GM19452 (cell line): ENCODE data around the gene RARB.

Experiments
- ATAC-seq: cut with Tn5 transposase; IDR thresholded peaks from one replicate; pipeline ENCODE4 v1.9.1; 2021; ENCODE audit not compliant: unreplicated experiment

The RARB gene

DNA sequence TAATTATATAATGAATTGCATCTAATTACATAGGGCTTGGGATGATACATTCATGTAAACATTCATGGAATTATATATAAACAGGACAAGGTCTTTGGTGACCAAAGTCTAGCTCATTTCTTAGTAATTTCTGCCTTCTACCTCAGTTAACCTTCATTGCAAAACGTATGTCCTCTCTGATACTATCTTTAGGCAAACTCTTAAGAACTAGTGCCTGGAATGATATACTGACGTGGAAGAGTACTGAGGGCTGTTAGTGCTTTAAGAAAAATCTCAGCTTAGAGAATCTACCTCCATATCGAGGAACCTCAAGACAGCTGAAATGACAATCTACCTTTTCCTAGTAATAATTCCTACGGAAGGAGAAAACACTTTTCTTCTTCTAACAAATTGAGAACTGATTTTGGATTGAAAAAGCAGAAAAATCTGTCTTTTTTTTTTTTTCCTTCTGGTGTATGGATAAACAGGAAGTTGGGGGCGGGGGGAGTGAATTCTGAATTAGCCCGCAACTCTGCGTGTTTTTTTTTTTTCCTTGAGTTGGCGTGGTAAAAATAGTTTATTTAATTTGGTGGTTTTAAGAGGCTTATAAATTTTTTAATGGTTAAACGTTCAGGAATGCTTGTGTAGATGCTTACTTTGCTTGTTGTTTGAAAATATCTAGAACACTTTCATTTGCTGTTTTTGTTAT lies 43.2 kb downstream of the RARB start:
- ATAC-seq = no peak

DNA sequence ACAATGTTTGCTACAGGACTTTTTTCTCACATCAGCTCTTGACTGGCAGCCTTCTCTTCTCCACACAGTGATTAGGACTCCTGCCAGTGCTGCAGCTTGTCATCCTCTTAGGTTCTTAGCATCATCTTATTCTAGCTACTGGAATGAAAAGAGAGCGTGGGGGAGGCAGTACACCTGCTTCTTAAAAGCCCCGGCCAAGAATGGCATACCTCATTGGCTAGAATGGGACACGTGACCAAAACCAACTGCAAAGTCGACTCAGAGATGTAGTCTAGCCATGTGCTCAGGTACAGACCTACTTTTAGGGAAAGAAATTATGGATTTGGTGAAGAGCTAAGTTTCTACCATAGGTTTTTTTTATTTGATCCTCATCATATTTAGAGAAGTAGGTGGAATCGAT lies 44.1 kb downstream of the RARB start:
- no peak for ATAC-seq

DNA sequence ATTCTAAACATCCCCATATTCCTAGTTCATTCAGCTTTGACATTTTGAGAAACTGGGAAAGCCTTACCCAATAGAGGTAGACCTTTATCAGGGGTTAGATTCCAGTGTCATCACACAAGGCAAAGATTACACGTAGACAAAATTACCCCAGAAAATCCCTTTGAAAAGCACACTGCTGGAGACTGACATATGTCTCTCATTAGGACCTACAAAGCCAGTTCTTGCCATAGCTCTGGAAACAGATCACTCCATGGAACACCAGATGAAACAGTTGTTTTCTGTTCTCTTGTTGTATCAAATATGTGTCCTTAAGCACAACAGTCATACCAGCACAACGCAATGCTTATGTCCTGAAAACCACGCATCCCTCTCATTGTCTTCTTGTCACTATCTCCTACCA lies 44.7 kb downstream of the RARB start:
- no peak for ATAC-seq

DNA sequence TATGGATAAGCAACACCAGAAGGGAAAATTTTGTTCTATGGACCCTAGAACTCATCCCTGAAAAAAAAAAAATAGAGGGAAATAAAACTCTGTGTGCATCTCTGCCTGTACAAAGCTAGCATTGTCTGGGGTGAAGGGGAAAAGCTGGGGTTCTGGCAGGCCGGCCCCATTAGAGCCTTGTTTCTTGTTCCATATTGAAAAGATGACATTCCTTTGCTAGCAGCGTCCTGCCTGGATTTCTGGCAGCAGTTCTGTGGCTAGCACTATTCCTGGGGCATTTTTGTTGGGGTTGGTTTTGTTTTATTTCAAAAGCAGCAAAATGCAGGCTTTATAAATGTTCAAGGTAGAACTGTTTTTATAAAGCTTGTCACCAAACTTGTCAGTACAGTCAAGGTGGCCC lies 45.2 kb downstream of the RARB start:
- no peak for ATAC-seq

DNA sequence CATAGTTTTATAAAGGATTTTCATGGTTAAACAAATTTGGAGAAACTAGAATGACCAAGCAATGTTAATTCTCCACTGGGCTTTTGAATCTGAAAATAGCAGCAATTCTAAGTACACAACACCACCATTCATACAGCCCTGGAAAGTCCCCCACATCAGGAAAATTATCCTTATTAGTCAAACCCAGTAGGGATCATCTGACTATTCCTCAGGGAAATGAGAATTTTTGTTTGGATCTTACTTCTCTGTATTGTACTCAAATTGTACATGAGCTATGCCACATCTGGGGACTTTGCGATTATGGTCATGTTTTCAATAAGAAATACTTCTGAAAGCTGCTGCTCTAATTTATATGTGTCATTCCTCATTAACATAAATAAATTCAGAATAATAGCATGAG lies 46.0 kb downstream of the RARB start:
- ATAC-seq = no peak

DNA sequence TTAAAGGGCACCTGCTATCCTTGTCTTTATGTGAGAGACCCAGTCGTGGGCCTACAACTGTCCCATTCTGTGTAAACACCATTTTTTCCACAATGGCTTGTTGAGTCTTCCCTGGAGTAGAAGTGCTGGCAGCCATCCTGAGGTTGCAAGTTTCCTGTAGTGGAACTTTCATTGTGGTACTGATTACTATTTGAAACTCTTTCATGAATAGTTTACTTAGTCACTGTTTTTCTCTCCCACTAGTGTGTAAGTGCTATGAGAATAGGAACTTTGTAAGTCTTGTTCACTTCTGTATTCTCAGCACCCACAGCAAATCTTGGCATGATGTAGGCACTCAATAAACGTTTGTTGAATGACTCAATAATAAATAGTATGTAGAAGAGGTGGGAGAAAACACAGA lies 48.6 kb downstream of the RARB start:
- no peak for ATAC-seq

DNA sequence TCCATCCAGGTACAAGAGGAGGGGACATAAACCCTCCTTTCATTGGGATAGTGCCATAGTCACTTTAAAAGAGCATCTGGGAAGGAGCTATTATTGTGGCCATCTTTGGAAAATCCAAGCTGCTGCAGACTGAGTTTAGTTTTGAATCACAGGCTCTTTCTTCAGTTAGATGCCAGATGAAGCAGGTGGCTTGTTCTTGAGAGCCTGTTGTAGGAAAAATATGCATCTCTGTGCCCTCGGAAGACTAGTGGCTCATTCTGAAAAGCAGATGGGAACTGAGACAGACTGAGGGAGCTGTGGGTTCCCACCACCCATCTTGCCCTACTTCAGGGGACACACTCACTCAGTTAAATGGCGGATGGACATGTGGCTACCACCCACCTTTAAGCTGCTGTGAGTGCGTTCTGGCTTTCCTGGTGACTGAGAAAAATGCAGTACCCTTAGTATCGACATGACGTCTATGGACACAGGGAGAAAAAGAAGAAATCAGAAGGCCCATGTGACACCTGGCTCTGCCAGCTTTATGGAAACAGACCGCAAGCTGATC lies 50.2 kb downstream of the RARB start:
- no peak for ATAC-seq

DNA sequence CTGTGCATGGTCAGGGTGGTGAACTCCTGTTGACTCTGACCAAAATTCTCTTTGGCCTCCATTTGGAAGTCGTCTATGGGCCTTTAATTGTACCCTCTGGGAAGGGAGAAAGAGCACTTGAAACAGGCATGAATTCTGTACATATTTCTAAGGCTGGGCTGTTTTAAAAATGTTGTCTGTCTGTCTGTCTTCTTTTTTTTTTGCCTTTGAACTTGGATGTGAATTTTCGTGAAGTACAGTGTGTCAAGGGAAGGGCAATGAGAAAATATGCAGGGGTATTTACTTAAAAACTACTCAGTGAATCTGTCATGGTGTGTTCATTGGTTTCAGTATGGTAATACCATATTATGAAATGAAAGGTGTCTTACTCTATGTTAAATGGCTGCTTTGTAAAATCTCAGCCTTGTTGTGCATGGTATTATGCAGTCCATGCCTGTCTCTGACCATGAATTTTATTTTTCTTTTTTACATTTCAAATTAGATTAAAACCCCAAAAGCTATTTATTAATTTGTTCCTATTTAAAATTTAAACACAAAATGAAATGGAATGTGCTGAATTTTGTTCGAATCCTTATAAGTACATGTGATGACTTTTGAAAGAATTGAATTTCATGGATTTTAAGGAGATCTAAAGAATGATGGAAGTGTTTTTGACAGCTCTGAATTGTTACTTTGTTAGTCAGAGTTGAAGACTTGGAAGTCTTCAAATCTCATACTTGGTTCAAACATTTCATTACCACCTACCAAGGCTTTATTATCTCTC lies 51.1 kb downstream of the RARB start:
- ATAC-seq = no peak

DNA sequence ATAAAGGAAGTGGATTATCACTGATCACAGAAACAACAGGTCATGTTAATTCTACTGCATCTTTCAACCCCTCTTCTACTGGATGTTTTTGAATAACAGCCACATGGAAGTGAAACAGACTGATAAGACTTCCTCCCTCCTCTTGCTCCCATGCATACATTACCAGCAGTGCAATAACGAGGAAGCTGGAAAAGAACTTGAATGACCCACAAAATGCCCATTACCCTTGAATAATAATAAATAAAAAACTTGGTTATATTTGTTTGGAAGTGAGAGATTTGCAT lies 51.6 kb downstream of the RARB start:
- ATAC-seq = no peak

DNA sequence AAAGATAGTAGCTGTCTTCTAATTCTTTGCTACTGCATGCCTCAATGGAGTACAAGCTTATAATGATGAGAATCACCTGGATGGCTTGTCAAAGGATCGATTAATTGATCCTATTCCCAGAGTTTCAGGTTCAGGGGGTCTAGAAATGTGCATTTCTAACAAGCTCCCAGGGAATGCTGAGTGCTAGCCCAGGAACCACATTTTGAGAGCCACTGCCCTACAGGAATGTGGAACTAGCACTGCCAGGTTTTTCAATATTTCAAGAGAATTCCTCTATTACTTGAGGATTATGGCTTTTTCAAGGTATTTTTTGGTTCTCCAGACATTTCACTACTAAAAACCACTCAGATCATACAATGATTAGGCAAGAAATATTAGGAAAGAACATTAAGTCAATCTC lies 52.7 kb downstream of the RARB start:
- ATAC-seq = no peak

DNA sequence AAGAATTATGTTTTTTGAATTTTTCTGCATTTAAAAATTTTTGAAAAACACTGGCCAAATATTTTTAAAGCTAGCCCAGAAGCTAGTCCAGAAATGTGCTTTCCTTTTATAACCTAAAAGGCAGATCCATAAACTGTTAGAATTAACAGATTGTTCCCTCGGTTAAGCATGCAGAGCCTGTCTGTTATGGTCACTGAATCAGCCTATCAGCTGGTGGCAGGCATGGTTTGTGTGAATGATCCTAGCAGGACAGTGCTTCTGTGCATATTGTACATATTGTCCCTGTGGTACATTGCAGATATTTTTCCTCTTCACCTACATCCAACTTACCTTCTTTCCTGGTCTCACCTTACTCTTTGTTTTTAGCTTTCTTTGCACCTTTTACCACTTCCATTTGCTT lies 53.3 kb downstream of the RARB start:
- no peak for ATAC-seq

DNA sequence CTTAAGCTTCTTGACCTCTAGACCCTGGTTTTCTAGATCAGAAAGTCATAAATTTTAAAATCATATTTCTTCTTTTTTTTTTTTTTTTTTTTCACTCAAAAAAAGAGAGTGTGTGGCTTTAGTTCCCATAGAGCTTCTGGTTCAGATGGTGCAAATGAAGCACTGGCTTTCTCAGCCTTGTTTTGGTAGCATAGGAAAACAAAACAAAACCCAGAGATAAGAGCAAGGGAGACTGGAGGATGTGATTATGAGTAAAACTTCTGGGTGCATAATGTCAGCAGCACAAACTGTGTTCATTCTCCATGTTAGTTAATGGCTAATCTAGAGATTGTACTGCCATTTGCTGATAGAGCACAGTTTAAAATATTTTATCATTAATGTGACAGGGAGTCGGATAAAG lies 55.4 kb downstream of the RARB start:
- no peak for ATAC-seq

DNA sequence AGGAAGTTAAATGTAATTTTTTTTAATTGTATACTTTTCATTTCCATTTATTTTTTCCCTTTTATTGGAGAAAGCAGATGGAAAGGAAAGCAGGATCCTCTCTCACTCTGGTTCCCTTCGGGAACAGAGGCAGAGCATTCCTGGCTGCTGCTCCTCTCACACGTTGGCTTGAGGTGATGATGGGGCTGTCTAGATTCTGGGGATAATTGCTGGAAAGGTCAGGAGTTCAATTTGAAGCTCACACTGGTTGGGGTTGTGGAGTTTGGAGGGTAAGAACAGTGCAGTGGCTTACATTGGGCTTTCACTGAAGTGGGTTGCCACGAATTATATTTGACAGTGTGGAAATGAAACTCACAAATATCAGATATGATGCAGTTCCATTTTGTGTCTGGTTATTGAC lies 57.6 kb downstream of the RARB start:
- no peak for ATAC-seq

DNA sequence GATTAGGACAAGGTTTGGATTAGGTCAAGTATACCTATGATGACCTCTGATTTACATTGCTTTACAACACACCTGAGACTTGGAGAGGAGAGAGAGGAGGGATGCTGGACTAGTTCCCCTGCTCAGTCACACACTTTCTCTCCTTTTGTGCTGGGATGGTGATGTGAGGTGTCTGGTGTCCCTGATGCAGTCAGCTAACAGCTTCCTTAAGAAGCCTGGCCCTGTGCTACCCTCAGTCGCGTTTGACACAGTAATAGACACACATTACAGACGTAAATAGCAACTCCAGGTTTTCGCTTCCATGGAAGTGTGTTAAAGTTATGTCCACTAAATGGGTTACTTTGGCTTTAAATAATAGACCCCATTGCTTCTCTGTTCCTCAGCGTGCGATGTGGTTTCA lies 58.9 kb downstream of the RARB start:
- ATAC-seq = no peak

DNA sequence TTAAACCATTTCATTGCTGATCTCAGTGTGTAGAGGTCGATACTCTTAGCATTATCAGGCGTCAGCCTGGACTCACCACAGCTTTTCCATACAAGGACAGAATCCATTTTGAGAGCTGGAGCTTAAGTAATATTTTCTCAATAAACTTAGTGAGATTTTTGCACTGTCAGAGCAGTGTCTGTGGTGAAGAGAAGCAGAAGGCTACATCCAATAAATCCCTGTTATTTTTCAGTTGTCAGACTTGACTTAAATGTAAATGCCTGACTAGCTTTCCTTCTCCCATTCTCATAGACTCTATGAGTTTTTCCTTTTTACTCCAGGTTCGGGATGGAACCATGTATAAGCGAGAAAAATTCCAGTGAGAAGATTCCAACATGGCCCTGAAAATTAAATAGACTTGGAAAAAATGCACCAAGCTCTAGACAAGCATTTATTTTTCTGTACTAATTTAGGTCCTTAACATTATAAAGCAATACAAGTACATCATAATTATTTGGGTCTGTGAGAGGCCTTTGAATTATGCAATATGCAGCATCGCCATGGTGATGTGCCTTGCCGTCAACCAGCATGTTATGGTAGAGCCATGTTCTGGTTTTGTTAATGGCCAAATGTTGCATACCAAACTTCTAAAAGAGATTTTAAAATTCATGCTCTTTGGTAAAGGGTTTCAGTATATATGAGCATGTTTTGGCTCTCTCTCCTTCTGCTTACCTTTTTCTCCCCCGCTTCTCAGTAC lies 62.0 kb downstream of the RARB start:
- ATAC-seq = no peak

DNA sequence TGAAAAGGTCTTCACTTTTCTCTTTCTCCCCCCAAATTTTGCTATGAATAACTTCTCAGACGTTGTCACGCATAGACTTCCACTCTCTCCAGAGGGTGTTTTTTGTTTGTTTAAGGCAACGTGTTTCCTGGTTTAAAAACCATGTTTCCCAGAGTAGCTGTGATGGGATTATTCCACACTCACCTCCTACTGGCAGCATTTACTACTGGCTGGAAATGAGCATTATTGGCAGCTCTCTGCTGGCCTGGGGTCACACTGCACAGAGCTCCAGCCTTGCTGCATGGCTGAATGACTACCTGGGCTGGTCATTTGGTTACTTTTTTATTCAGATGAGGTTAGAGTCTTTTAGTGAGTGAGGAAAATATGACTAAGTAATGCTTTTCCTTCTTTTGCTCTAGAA lies 65.2 kb downstream of the RARB start:
- ATAC-seq = no peak

DNA sequence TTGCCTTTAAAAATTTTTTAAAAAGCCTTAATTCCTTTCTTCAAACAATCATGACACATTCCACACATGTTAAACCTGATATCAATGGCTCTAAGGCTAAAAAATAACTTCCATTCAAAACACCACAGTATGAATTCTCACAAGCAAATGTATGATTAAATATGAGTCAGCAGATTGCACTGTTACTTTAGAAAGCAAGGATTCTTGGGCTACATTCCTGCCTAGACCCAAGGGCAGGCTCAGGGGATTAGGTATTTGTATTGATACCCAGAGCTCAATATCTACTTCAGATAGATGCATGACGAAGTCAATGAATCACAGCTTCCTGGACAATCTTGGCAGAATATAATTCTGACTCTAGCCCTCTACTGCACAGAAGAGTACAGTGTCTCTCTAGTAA lies 65.7 kb downstream of the RARB start:
- no peak for ATAC-seq

DNA sequence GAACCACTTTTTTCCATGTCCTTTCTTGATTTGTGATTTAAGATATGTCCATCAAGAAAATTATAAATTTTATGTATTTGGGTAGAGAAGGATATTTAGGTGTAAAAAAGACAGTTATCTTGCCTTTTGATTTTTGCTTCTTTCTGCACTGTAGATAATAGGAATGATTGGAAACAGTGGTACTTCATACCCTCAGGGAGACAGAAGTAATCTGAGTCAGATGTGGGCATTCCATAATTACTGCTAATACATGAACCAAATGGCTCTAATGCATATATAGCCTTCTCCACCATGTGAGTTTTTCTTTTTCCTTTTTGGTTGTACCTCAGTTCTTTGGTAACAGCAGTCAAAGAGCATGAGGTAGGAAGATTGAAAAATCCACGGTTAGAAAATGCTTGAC lies 67.2 kb downstream of the RARB start:
- ATAC-seq = no peak

DNA sequence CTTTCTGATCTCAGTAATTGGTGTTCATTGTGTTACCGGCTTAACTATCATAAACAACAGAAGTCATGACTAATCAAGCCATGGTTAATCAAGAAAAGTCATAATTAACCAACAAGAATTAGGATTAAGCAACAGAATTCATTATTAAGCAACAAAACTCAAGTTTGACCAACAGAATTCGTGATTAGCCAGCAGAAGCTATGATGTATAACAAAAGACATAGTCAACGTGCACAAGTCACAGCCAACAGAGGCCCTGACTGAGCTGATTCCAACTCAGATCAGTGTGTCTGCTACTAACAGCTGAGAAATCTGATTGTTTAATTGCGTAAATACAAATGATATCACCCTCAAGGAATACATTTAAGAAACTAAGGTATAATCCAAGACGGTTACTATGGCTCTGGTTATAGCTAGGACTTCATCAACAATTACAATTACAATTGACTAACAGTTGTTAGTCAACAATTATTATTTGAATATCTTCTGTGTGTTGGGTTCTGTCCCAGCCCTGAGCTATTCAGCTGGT lies 67.7 kb downstream of the RARB start:
- ATAC-seq = no peak

DNA sequence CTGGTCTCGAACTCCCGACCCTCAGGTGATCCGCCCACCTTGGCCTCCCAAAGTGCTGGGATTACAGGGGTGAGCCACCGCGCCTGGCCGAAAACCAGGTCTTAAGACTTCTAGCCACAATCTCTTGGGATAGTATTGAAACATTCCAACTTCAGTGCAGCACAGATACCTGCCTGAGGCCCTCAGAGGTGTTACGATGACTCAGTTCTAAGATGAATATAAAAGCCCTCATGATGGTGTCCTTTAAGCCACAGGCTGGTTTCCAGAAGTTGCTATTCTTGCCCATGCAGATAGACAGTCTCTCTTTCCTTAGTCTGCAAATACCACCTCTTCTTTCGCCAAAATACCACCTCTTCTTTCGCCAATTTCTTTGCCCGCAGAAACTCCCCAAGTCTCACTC lies 69.0 kb downstream of the RARB start:
- no peak for ATAC-seq

DNA sequence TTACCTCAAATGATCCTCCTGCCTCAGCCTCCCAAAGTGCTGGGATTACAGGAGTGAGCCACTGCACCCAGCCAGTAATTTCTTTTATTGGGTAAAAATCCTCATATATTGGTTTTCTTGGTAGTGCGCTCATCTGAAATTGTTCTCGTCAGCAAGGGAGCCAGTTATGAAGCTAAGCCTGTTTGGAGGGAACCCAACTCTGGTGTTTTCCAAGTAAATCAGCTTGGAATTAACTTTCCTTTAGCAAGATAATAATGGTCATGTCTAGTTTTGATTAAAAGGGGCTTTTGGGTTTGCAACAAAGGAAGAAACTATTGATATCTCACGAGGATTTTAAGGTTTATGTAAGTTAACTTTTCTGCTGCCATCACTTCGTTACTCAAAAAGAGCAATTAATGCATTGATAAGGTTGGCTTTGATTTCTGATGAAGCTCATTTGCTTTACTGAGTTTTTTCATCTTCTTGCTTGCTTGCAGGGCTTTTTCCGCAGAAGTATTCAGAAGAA lies 72.7 kb downstream of the RARB start:
- ATAC-seq = no peak

DNA sequence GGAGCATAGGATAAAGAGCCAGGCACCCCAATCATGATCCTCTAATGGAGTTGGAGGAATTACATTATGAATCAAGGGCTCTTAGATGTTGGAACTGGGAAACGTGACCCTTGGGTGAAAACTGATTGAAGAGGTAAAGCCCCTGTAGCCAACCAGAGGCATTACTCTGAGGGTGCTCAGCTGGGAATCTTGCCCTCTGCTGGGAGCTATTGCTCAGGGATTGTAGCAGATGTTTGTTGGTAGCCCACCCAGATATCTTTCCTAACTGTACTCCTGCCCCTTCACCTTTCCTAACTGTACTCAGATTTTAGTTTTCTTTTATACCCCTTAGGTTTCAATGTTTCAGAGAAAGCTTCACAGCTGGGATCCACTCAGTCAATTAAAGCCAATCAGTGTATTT lies 74.2 kb downstream of the RARB start:
- ATAC-seq = no peak
